ENCODE measurements around the gene MRPL55.

DNA sequence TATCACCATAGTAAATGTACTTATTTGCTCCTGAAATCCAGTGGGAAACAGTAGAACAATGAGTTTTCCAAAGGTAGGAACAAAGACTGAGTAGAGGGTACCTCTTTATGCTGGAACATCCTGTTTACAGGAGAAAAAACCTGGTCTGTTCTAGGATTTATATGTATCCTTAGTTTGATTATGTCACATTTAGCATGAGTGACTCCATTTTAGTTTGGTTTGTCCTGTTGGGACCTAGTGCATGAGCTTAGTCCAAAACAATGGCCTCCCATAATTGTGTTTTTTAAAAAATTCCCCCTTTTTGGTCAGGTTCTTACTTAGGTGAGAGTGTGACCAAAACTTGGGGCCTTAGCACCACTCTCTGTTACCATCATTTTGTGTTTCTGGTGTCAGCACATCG is 3.5 kb upstream of the MRPL55 start:
- TF ChIP-seq CTCF (IDR thresholded peaks at IDR 0.05) = no peak
- TF ChIP-seq POLR2A (IDR thresholded peaks at IDR 0.05) = no peak
- TF ChIP-seq EP300 (IDR thresholded peaks at IDR 0.05) = no peak

All from tibial nerve (tissue), 4 donors.